IMR-90 (cell line): ENCODE data around the gene SRSF10. TPM values are rescaled to one million over a fixed set of nuclear protein-coding genes. Genes with fewer than 3 reads are reported as not detected.
"Not testable (repeated sequence)": the region's sequence is repeated elsewhere in the genome, so short reads cannot be mapped to it uniquely, and the experiment has no call there.

ENCODE experiments used
- ATAC-seq: fragments of 200-7000 bp; cut with Tn5 transposase; 2 replicates; pipeline ENCODE4 v1.9.1; 2020; ENCODE audit warnings: low read depth, mild to moderate bottlenecking, moderate library complexity
- BruUV-seq: library from RNA; stranded (reverse); fragments of 400-500 nt; replicated peaks from 2 replicates; lab custom pipeline; 2021; lab: Mats Ljungman, UMichigan
- CTCF ChIA-PET: fragments of 300-600 bp; formaldehyde crosslinking; extraction: SDS; loops from one replicate; lab custom pipeline; 2021; ENCODE audit warnings: antibody characterized with exemption; lab: Yijun Ruan, JAX
- POLR2A ChIA-PET: fragments of 300-600 bp; sonication (Branson Sonifier 250); formaldehyde crosslinking; loops from one replicate; lab custom pipeline; 2022; ENCODE audit warnings: antibody characterized with exemption; ENCODE audit not compliant: unreplicated experiment; lab: Charles Lee
- DNase-seq: peaks from one replicate; pipeline ENCODE4 v3.0.0; 2013
- H2AFZ ChIP-seq: replicated peaks from 2 replicates; pipeline ENCODE3; 2013; ENCODE audit warnings: low read length, mild to moderate bottlenecking; ENCODE audit not compliant: poor library complexity
- H2AK5ac ChIP-seq: 2 replicates; pipeline ENCODE4 v1.6.1; 2013; ENCODE audit warnings: low read depth, low read length, inconsistent platforms
- H2AK9ac ChIP-seq: replicated peaks from 2 replicates; pipeline ENCODE3; 2013; ENCODE audit warnings: mild to moderate bottlenecking, low read depth, low read length, moderate library complexity; ENCODE audit not compliant: poor library complexity
- H2BK120ac ChIP-seq: 2 replicates; pipeline ENCODE4 v1.6.1; 2013; ENCODE audit warnings: low read depth, low read length, inconsistent platforms
- H2BK15ac ChIP-seq: 3 replicates; pipeline ENCODE4 v1.6.1; 2013; ENCODE audit warnings: low read depth, low read length, inconsistent platforms
- H2BK20ac ChIP-seq: 2 replicates; pipeline ENCODE4 v1.6.1; 2013; ENCODE audit warnings: low read depth, mild to moderate bottlenecking, inconsistent platforms, low read length, moderate library complexity
- H2BK5ac ChIP-seq: 2 replicates; pipeline ENCODE4 v1.6.1; 2013; ENCODE audit warnings: mild to moderate bottlenecking, low read depth, low read length, inconsistent platforms; ENCODE audit not compliant: poor library complexity, severe bottlenecking
- H3K14ac ChIP-seq: replicated peaks from 2 replicates; pipeline ENCODE4 v1.6.1; 2013; ENCODE audit warnings: low read depth, low read length, inconsistent platforms
- H3K18ac ChIP-seq: 2 replicates; pipeline ENCODE4 v1.6.1; 2013; ENCODE audit warnings: low read depth, low read length, control low read depth
- H3K23ac ChIP-seq: 2 replicates; pipeline ENCODE4 v1.6.1; 2013; ENCODE audit warnings: low read depth, low read length, inconsistent platforms
- H3K27ac ChIP-seq: 2 replicates; pipeline ENCODE4 v1.5.1; 2013; ENCODE audit warnings: mild to moderate bottlenecking, control low read depth, low read length; ENCODE audit not compliant: insufficient read depth
- H3K27me3 ChIP-seq: 2 replicates; pipeline ENCODE4 v1.6.1; 2013; ENCODE audit warnings: low read length; ENCODE audit not compliant: control insufficient read depth, insufficient read depth
- H3K36me3 ChIP-seq: 2 replicates; pipeline ENCODE4 v1.6.1; 2013; ENCODE audit warnings: low read length, mixed read lengths; ENCODE audit not compliant: control insufficient read depth, insufficient read depth
- H3K4ac ChIP-seq: 2 replicates; pipeline ENCODE4 v1.6.1; 2013; ENCODE audit warnings: low read depth, low read length, inconsistent platforms
- H3K4me1 ChIP-seq: 2 replicates; pipeline ENCODE4 v1.6.1; 2013; ENCODE audit warnings: low read length, mixed read lengths; ENCODE audit not compliant: control insufficient read depth, insufficient read depth
- H3K4me2 ChIP-seq: 2 replicates; pipeline ENCODE4 v1.6.1; 2013; ENCODE audit warnings: low read depth, mild to moderate bottlenecking, control low read depth, low read length, moderate library complexity
- H3K4me3 ChIP-seq: 2 replicates; pipeline ENCODE4 v1.5.1; 2013; ENCODE audit warnings: low read depth, mild to moderate bottlenecking, control low read depth, low read length, moderate library complexity; ENCODE audit not compliant: insufficient read depth
- H3K56ac ChIP-seq: 2 replicates; pipeline ENCODE4 v1.6.1; 2013; ENCODE audit warnings: low read length, inconsistent platforms; ENCODE audit not compliant: insufficient read depth; ENCODE audit errors: extremely low read depth
- H3K79me1 ChIP-seq, 2 experiments: 2 replicates each; pipeline ENCODE4 v1.6.1; 2013; ENCODE audit warnings: low read length in 2 of 2, inconsistent platforms in 1 of 2, low read depth in 1 of 2
- H3K9ac ChIP-seq: 2 replicates; pipeline ENCODE4 v1.6.1; 2013; ENCODE audit warnings: low read depth, low read length, control low read depth
- H3K9me1 ChIP-seq: 2 replicates; pipeline ENCODE4 v1.6.1; 2013; ENCODE audit warnings: low read length, inconsistent platforms; ENCODE audit not compliant: insufficient read depth
- H3K9me3 ChIP-seq: 2 replicates; pipeline ENCODE4 v1.6.1; 2013; ENCODE audit warnings: low read length; ENCODE audit not compliant: control insufficient read depth, insufficient read depth
- H4K20me1 ChIP-seq: 2 replicates; pipeline ENCODE4 v1.6.1; 2013; ENCODE audit warnings: low read length, inconsistent platforms; ENCODE audit not compliant: insufficient read depth
- H4K5ac ChIP-seq: 2 replicates; pipeline ENCODE4 v1.6.1; 2013; ENCODE audit warnings: mild to moderate bottlenecking, low read depth, low read length, control low read depth
- H4K8ac ChIP-seq, 2 experiments: 2 replicates each; pipeline ENCODE4 v1.6.1; 2013; ENCODE audit warnings: low read depth in 2 of 2, low read length in 2 of 2, control low read depth in 1 of 2, inconsistent platforms in 1 of 2
- H4K91ac ChIP-seq: 2 replicates; pipeline ENCODE4 v1.6.1; 2013; ENCODE audit warnings: low read depth, low read length, inconsistent platforms; ENCODE audit not compliant: insufficient read depth
- FOS ChIP-seq: fragments of 150-350 bp; IDR thresholded peaks from 2 replicates; pipeline ENCODE4 v1.6.1; 2016; ENCODE audit warnings: low read depth, low read length
- MXI1 ChIP-seq: IDR thresholded peaks from 2 replicates; pipeline ENCODE4 v1.6.1; 2012; ENCODE audit warnings: low read depth, mild to moderate bottlenecking, low read length, moderate library complexity, borderline replicate concordance
- POLR2A ChIP-seq: IDR thresholded peaks from 2 replicates; pipeline ENCODE4 v1.6.1; 2012; ENCODE audit warnings: mild to moderate bottlenecking, low read depth, low read length
- SMC3 ChIP-seq: fragments of 150-350 bp; IDR thresholded peaks from 2 replicates; pipeline ENCODE4 v1.6.1; 2016; ENCODE audit warnings: low read depth, mild to moderate bottlenecking, antibody characterized with exemption, low read length, moderate library complexity
- WGBS, 2 experiments: methylation state at CpG; one replicate each; pipeline versions ENCODE4 v1.1.5 to v1.1.7; 2013; ENCODE audit warnings: missing lambda C conversion rate in 2 of 2; ENCODE audit not compliant: insufficient read length in 1 of 2; ENCODE audit errors: extremely low coverage in 2 of 2; 5-methylcytosine and 5-hydroxymethylcytosine counted together
- dilution Hi-C: fragments of 300-500 bp; cut with HindIII; formaldehyde crosslinking; loops from one replicate; pipeline ENCODE4 v1.14.3; 2018; ENCODE audit warnings: low sequenced_read_pairs; ENCODE audit not compliant: unreplicated experiment
- in situ Hi-C: fragments of 300-500 bp; cut with MboI; formaldehyde crosslinking; loops from 3 replicates; pipeline ENCODE4 v1.14.3; 2019; ENCODE audit warnings: low sequenced_read_pairs, inconsistent platforms, mixed read lengths
- intact Hi-C: fragments of 100-400 bp; cut with micrococcal nuclease; formaldehyde crosslinking; loops from 2 replicates; pipeline ENCODE4 v1.10.0; 2022
- polyA plus RNA-seq, 3 experiments: library from polyadenylated mRNA; depleted of rRNA; stranded (reverse); fragments of >200 nt; gene quantifications; 2 replicates each; pipeline ENCODE4 v1.2.3, GENCODE V29; 2012; ENCODE audit warnings: low replicate concordance in 1 of 3
- total RNA-seq: library from RNA; depleted of rRNA; stranded (reverse); fragments of >200 nt; gene quantifications from 2 replicates; pipeline ENCODE4 v1.2.3, GENCODE V29; 2012

SRSF10 gene
- total and polyA plus RNA-seq, 2 of the 4 experiments (the other 2 are of a cell fraction) = 90.1 to 110 TPM

- TF ChIP-seq SMC3 = no peak
- TF ChIP-seq FOS = peak; percentile 60; the same call in 1 of the 2 replicates
- TF ChIP-seq POLR2A = no peak
- no peak for TF ChIP-seq MXI1
- 80% methylated on average over 1 of the region's 1 CpG; no CpG with 5 or more reads in 1 of the 2 experiments for WGBS, 2 experiments
- H2BK120ac ChIP-seq = peak overlapping the region; percentile 63; the same call in 1 of the 2 replicates
- no peak overlapping the region for H2BK15ac ChIP-seq
- no peak overlapping the region for H3K27ac ChIP-seq
- no peaks in the 10 kb centered on the region for H3K9me3 ChIP-seq
- DNase-seq (peak; percentile 78), ATAC-seq (peak; percentile 91)
- no peaks in the 10 kb centered on the region for H3K36me3 ChIP-seq
- H2BK20ac ChIP-seq = no peak overlapping the region; the same call in 1 of the 2 replicates
- H2AK5ac ChIP-seq = no peak overlapping the region
- H2BK5ac ChIP-seq = no peak overlapping the region
- H2AFZ ChIP-seq = no peak overlapping the region
- dilution Hi-C loops = no loop called here
- BruUV-seq = no TSS peak
- H3K56ac ChIP-seq = no peak overlapping the region
- 0 out of 2 replicates have a peak overlapping the region, but pooled peaks have one; percentile 21 for H3K4ac ChIP-seq
- no peaks in the 10 kb centered on the region for H4K20me1 ChIP-seq
- no peak overlapping the region for H3K23ac ChIP-seq
- ChIA-PET POLR2A (no interaction called here), CTCF (interaction anchor here (0.7 kb wide), 1 partner anchor 9 kb away, joined by 3 read pairs; no protein-coding TSS in a partner anchor)
- H3K27me3 ChIP-seq = no peaks in the 10 kb centered on the region
- H3K18ac ChIP-seq = no peak overlapping the region
- H3K79me1 ChIP-seq = no peaks in the 10 kb centered on the region
- peaks cover 8% of the 10 kb centered on the region for H3K9me1 ChIP-seq
- intact Hi-C loops = no loop called here
- in situ Hi-C loops = no loop called here
- H3K4me2 ChIP-seq = no peak overlapping the region
- H3K4me1 ChIP-seq = peaks cover 4% of the 10 kb centered on the region; the same call in 1 of the 2 replicates
- no peak overlapping the region for H4K8ac ChIP-seq
- H3K9ac ChIP-seq = no peak overlapping the region
- no peak overlapping the region for H4K5ac ChIP-seq
- no peak overlapping the region for H2AK9ac ChIP-seq
- H3K14ac ChIP-seq = 0 out of 2 replicates have a peak overlapping the region, but pooled peaks have one; percentile 52
- H3K4me3 ChIP-seq = no peak overlapping the region
- H4K91ac ChIP-seq = no peak overlapping the region
Measured at GRCh38 chr1:24009406-24009805, 29.3 kb upstream of the SRSF10 start.

- H3K9me1 ChIP-seq, H3K56ac ChIP-seq, H2BK120ac ChIP-seq, intact Hi-C loops, H3K23ac ChIP-seq, BruUV-seq, POLR2A ChIA-PET, H2AFZ ChIP-seq, ATAC-seq, H3K4ac ChIP-seq, H2BK20ac ChIP-seq, in situ Hi-C loops, dilution Hi-C loops, H3K4me3 ChIP-seq, H2AK5ac ChIP-seq, H3K36me3 ChIP-seq, H4K91ac ChIP-seq, H3K4me2 ChIP-seq, H4K8ac ChIP-seq, H2BK15ac ChIP-seq, H2BK5ac ChIP-seq, H3K18ac ChIP-seq, H4K5ac ChIP-seq, H2AK9ac ChIP-seq, H3K9ac ChIP-seq, H4K20me1 ChIP-seq, H3K27ac ChIP-seq, H3K14ac ChIP-seq, H3K79me1 ChIP-seq, H3K27me3 ChIP-seq, H3K4me1 ChIP-seq, H3K9me3 ChIP-seq: not testable (repeated sequence)
- CTCF ChIA-PET = interaction anchor here (0.7 kb wide), 1 partner anchor 10 kb away, joined by 3 read pairs; no protein-coding TSS in a partner anchor
- DNase-seq = peak; percentile 28
- no CpG with 5 or more reads among the region's 3 CpGs for WGBS, 2 experiments
Measured at GRCh38 chr1:24008574-24009184, 28.6 kb upstream of the SRSF10 start.
